ENCODE results near the gene AOC2.

- TF ChIP-seq GATA2 (IDR thresholded peaks at IDR 0.05; ENCODE audit: low read depth, low read length) (no peak), GATA3 (IDR thresholded peaks at IDR 0.05; ENCODE audit: low read depth, low read length) (no peak)
These were observed 48.9 kb upstream of the AOC2 start for GRCh38 chr17:42795465-42795864.

Measured in SH-SY5Y (cell line).